Activated naive CD4-positive, alpha-beta T cell treated with anti-CD3 and anti-CD28 coated beads for 36 hours (primary cell): ENCODE data around the gene DGKG. TPM values are rescaled to one million over a fixed set of nuclear protein-coding genes. Genes with fewer than 3 reads are reported as not detected.
A peak's percentile ranks its signal among the peaks of the same experiment; 100 is the strongest.

Experiments
- CTCF ChIA-PET: fragments of 350-600 bp; sonication (Branson Sonifier 250); formaldehyde crosslinking; loops from one replicate; lab custom pipeline; 2021; ENCODE audit warnings: antibody characterized with exemption; lab: Charles Lee
- DNase-seq: peaks from one replicate; pipeline ENCODE4 v3.0.0-alpha.2; 2020
- H3K27ac Mint-ChIP-seq: one replicate; pipeline ENCODE4 v1.8.0; 2021; ENCODE audit warnings: mild to moderate bottlenecking, mixed read lengths
- H3K27me3 Mint-ChIP-seq: one replicate; pipeline ENCODE4 v1.8.0; 2021; ENCODE audit warnings: low read depth, mixed read lengths
- H3K36me3 Mint-ChIP-seq: one replicate; pipeline ENCODE4 v1.8.0; 2021; ENCODE audit warnings: low read depth, mixed read lengths
- H3K4me1 Mint-ChIP-seq: one replicate; pipeline ENCODE4 v1.8.0; 2021; ENCODE audit warnings: low read depth, mixed read lengths
- H3K4me3 Mint-ChIP-seq: one replicate; pipeline ENCODE4 v1.8.0; 2021; ENCODE audit warnings: mild to moderate bottlenecking, moderate library complexity, mixed read lengths
- H3K9me3 Mint-ChIP-seq: one replicate; pipeline ENCODE4 v1.8.0; 2021; ENCODE audit warnings: mixed read lengths
- intact Hi-C: fragments of 100-400 bp; cut with micrococcal nuclease; formaldehyde crosslinking; loops from one replicate; pipeline ENCODE4 v1.15.1; 2023
- total RNA-seq, 2 experiments: library from RNA; stranded (reverse); gene quantifications; one replicate each; pipeline ENCODE4 v1.2.3, GENCODE V29; 2021

Gene DGKG
- total RNA-seq, 2 experiments from 2014 or later, result 0.25 to 0.98 TPM

DNA sequence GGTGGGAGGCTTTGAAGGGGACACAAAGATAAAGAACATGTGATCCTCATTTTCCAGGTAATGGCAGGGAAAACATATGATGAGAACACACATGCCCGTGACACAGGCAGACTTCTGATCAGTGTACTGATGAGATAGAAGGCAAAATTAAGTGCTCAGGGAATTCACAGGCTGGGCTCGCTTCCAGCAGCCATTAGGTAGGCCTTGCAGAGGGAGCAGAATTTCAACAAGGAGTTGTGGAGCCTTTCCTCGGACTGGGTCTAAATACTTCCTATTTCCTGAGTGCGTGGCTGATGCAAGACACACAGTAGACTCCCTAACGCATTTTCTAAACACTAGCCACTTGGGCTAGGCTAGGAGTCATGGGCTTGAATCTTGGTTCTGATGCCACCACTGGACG is 179.2 kb downstream of the DGKG start:
- CTCF ChIA-PET, result interaction anchor here (0.6 kb wide), 1 partner anchor 357 kb away, joined by 3 read pairs; no protein-coding TSS in a partner anchor
- no peaks in the 10 kb centered on the region for H3K27me3 Mint-ChIP-seq
- H3K9me3 Mint-ChIP-seq, result no peaks in the 10 kb centered on the region
- H3K4me1 Mint-ChIP-seq, result peaks cover 13% of the 10 kb centered on the region
- no peak overlapping the region for H3K4me3 Mint-ChIP-seq
- DNase-seq, result no peak
- no peaks in the 10 kb centered on the region for H3K36me3 Mint-ChIP-seq
- intact Hi-C loops, result no loop called here
- no peak overlapping the region for H3K27ac Mint-ChIP-seq

DNA sequence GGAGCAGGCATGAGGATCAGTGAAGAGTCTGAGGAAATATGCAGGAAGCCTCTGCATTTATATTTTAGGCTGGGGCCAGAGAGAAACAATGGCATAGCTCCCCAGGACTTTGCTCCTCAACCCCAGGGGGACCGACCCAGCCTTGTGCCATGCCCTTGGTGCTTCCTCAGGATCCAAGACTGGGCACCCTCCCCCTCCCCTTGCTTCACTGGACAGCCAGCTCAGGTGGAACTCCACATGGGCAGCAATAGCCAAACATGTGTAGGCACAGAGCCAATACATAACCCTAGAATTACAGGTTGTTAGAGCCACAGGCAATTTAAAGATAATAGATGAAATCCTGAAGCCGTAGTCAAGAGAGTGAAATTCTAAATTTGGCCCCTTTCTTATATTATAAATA is 180.1 kb downstream of the DGKG start:
- CTCF ChIA-PET, result interaction anchor here (0.7 kb wide), 1 partner anchor 435 kb away, joined by 5 read pairs; no protein-coding TSS in a partner anchor
- H3K4me3 Mint-ChIP-seq, result no peak overlapping the region

DNA sequence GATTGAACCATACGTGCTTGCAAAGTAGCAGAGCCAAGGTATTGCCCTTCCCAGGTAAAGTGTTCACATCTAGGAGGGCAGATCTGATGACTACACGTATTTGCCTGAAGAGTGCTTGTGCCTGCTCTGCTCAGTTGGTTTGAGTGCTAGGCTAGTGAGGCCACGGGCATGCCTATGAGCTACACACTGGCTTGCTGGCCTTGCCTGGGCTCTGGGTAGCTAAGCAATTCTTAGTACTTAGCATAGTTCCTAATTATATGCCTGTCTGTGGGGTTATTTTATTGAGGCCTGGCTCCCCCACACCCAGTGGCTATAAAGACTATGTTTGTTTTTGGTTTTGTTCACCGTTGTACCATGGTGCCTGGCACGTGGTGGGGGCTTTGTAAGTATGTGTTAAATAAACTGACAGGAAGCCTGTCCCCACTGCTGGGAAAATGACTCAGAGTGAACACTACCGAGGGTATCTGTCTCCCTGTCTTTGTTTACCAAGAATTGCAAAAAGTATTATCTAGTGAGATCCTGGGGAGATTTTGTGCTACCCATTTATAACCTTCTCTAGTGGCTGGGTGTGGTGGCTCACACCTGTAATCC is 181.0 kb downstream of the DGKG start:
- DNase-seq, result peak; percentile 23
- intact Hi-C loops, result no loop called here
- Mint-ChIP-seq H3K36me3 (no peaks in the 10 kb centered on the region), H3K27ac (no peak overlapping the region), H3K27me3 (no peaks in the 10 kb centered on the region), H3K4me3 (no peak overlapping the region), H3K4me1 (peaks cover 12% of the 10 kb centered on the region), H3K9me3 (no peaks in the 10 kb centered on the region)
- CTCF ChIA-PET, result interaction anchor here (0.7 kb wide), 1 partner anchor 213 kb away, joined by 3 read pairs; no protein-coding TSS in a partner anchor

More for the DNA sequence above, 180.1 kb downstream of the DGKG start:
- DNase-seq, result no peak
- no peak overlapping the region for H3K27ac Mint-ChIP-seq
- intact Hi-C loops, result no loop called here
- no peaks in the 10 kb centered on the region for H3K36me3 Mint-ChIP-seq
- H3K9me3 Mint-ChIP-seq, result no peaks in the 10 kb centered on the region
- H3K4me1 Mint-ChIP-seq, result peaks cover 13% of the 10 kb centered on the region
- H3K27me3 Mint-ChIP-seq, result no peaks in the 10 kb centered on the region

DNA sequence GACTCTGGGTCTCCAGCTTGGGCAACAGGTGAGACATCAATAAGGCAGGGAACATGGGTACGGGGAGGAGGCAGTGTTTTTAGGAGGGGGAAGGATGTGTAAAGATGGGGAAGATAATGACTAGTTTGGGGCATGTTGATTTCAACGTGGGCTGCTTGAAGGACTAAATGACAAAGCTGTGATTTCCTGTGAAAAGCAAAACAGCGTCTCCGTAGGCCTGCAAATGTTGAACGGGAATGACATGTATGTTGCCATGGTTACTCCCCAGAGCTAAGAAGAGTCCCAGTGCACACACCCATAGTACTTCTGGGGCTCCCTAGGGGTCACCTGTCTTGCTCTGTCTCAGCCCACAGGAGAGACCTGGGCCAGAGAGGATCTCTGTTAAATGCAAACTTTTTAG is 181.9 kb downstream of the DGKG start:
- intact Hi-C loops, result no loop called here
- Mint-ChIP-seq H3K9me3 (no peaks in the 10 kb centered on the region), H3K4me3 (no peak overlapping the region), H3K4me1 (peaks cover 7% of the 10 kb centered on the region), H3K27me3 (no peaks in the 10 kb centered on the region), H3K27ac (no peak overlapping the region), H3K36me3 (no peaks in the 10 kb centered on the region)
- CTCF ChIA-PET, result no interaction called here
- no peak for DNase-seq

DNA sequence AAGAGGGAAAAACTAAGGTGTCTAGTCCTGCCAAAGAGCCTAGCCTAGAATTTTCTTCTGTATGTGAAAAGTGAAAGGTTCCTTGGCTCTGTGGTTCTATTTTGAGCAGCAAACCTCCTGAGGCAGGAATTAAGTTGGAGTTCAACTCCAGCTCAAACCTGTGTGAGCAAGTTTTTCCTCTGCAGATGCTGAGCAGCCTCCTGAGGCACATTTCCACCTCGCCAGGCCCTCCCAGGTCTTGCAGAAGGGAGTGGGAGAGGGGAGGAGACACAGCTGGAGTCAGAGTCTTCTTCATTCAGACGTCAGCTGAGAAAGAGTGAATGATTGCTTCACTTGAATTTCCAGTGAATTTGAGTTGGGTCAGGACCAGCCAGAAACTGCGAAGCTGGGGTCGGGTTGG is 183.6 kb downstream of the DGKG start:
- Mint-ChIP-seq H3K4me1 (no peaks in the 10 kb centered on the region), H3K4me3 (no peak overlapping the region), H3K27ac (no peak overlapping the region), H3K27me3 (peaks cover 3% of the 10 kb centered on the region), H3K36me3 (no peaks in the 10 kb centered on the region), H3K9me3 (no peaks in the 10 kb centered on the region)
- no peak for DNase-seq
- intact Hi-C loops, result no loop called here
- CTCF ChIA-PET, result no interaction called here

DNA sequence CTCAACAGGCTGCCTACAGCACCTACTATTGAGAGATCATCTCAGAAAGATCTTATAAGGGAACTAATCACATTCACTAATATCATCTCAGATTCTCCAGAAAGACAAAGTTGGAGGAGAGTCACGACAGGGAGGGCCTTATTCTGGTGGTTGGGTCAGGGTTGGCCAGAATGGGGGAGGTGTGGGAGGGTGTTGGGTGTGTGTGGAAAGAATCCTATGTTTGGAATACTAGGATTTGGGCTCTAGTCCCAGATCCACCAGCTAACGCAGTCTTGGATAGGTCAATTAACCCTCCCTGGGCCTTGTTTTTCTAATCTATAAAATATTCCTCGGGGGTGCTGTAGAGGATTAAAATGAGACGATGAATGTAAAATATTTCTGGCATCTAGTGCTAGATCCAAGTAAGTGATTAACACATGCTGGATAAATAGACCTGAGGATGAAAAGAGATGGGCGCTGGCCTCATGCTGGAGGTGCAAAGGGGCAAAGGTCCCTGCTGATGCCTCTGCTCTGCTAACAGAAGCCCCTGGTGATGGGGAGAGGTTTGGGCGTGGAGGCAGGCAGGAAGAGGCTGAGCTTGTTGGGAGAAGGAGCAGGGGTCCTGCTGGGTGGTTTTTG is 185.6 kb downstream of the DGKG start:
- no peaks in the 10 kb centered on the region for H3K36me3 Mint-ChIP-seq
- CTCF ChIA-PET, result no interaction called here
- H3K27me3 Mint-ChIP-seq, result peaks cover 3% of the 10 kb centered on the region
- H3K4me3 Mint-ChIP-seq, result no peak overlapping the region
- intact Hi-C loops, result no loop called here
- H3K27ac Mint-ChIP-seq, result no peak overlapping the region
- no peaks in the 10 kb centered on the region for H3K9me3 Mint-ChIP-seq
- no peaks in the 10 kb centered on the region for H3K4me1 Mint-ChIP-seq
- no peak for DNase-seq

DNA sequence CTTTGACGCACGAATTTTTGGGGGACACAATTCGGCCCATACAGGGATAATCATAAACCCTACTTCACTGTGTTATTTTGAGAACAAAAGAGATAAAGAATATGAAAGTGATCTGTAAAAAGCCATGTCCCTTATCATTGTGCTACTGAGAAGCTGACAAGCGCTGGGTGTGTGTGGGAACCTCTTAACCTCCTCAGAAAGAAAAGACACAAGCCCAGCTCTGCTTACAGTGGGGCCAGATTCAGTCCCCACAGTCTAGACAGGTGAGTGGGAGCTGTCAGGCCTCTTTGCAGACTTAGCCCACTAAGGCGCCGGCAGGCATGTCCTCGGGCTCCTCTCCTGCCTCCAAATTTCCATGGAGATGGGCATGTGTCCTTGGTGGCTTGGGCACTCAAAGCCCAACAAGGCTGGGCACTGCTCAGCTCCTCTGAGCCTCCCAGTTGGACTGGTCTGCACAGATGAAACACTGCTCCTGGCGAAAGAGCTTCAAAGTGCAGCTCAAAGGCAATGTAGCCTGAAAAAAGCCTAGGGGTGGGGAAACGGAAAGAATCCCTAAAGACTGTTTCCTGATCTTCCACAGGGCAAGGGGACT is 188.7 kb downstream of the DGKG start:
- H3K4me3 Mint-ChIP-seq, result no peak overlapping the region
- no peak for DNase-seq
- H3K4me1 Mint-ChIP-seq, result no peaks in the 10 kb centered on the region
- peaks cover 3% of the 10 kb centered on the region for H3K27me3 Mint-ChIP-seq
- no peak overlapping the region for H3K27ac Mint-ChIP-seq
- no peaks in the 10 kb centered on the region for H3K36me3 Mint-ChIP-seq
- intact Hi-C loops, result no loop called here
- CTCF ChIA-PET, result no interaction called here
- no peaks in the 10 kb centered on the region for H3K9me3 Mint-ChIP-seq

DNA sequence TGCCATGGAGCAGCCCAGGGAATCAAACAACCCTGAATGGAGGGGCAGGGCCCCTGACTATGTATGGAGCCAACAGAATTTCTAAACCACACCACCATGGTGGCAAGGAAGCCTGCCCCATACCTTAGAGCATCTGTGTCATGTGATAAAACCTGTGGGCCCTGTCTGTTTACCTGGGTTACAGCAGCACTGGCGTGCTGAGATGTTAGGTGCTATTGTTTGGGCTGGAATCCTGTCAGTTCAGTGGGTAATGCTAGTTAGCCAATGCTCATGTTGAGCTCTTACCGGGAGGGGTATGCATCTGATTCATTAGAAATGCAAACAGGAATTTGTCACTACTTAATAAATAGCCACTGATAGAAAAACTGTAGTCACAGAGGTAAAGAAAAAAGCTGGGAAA is 189.7 kb downstream of the DGKG start:
- Mint-ChIP-seq H3K36me3 (no peaks in the 10 kb centered on the region), H3K27ac (no peak overlapping the region), H3K27me3 (peaks cover 7% of the 10 kb centered on the region), H3K4me1 (no peaks in the 10 kb centered on the region), H3K4me3 (no peak overlapping the region), H3K9me3 (no peaks in the 10 kb centered on the region)
- CTCF ChIA-PET, result no interaction called here
- intact Hi-C loops, result no loop called here
- DNase-seq, result no peak

DNA sequence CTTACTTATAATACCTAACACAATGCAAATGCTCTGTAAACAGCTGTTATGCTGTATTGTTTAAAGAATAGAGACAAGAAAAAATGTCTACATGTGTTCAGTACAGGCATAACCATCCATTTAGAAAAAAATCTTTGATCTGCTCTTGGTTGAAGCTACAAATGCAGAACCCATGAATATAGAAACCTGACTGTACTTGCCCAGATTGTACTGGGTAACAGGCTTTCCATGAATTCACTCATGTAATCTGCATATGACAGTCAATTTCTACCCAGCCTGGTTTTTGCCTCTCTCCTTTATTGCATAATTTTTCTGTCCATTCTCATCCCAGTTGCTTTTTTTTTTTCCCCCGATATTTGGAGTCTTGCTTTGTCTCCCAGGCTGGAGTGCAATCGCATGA is 190.5 kb downstream of the DGKG start:
- DNase-seq, result no peak
- no peak overlapping the region for H3K27ac Mint-ChIP-seq
- H3K27me3 Mint-ChIP-seq, result peaks cover 8% of the 10 kb centered on the region
- no peaks in the 10 kb centered on the region for H3K4me1 Mint-ChIP-seq
- H3K4me3 Mint-ChIP-seq, result no peak overlapping the region
- no peaks in the 10 kb centered on the region for H3K9me3 Mint-ChIP-seq
- H3K36me3 Mint-ChIP-seq, result no peaks in the 10 kb centered on the region
- CTCF ChIA-PET, result no interaction called here
- intact Hi-C loops, result no loop called here

DNA sequence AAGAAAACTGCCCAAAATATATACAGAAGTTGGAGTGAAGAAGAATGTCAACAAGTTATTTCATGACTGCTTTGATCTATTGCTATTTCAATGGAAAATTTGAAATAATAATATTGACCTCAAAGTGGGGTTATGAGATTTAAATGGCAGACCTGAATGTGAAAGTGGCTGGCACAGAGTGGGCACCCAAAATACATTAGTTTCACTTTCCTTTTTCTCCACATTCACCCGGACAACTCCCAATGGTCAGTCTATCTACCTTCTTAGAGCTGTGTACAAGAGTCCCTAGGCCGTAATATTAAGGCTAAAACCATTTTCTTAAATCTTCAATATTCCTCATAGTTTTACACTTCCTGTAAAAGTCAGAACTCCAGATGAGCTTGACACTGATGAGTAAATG is 191.5 kb downstream of the DGKG start:
- Mint-ChIP-seq H3K36me3 (no peaks in the 10 kb centered on the region), H3K9me3 (no peaks in the 10 kb centered on the region)
- intact Hi-C loops, result no loop called here

DNA sequence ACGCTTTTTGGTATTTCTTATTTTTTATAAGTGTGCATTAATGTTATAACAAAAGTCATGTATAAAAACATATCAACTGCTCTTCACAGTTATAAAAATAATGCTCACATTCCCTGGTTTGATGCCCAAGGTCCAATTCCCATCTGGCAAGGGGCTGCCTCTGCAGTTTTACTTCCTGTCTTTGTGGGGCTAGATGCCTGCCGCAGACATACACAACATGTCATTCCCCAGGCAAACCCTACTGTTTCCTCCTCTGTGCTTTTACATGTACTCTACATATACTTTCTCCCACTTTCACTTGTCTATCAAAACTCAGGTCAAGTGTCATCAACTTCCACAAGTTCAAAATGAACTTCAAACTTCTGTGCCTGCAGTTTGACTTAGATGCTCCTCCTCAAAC is 192.7 kb downstream of the DGKG start:
- CTCF ChIA-PET, result no interaction called here
- H3K27me3 Mint-ChIP-seq, result peaks cover 13% of the 10 kb centered on the region
- no peak overlapping the region for H3K27ac Mint-ChIP-seq
- DNase-seq, result no peak
- H3K9me3 Mint-ChIP-seq, result no peaks in the 10 kb centered on the region
- intact Hi-C loops, result no loop called here
- H3K4me1 Mint-ChIP-seq, result no peaks in the 10 kb centered on the region
- no peak overlapping the region for H3K4me3 Mint-ChIP-seq
- H3K36me3 Mint-ChIP-seq, result no peaks in the 10 kb centered on the region

More for the DNA sequence above, 191.5 kb downstream of the DGKG start:
- Mint-ChIP-seq H3K4me1 (no peaks in the 10 kb centered on the region), H3K27me3 (peaks cover 8% of the 10 kb centered on the region), H3K4me3 (no peak overlapping the region), H3K27ac (no peak overlapping the region)
- CTCF ChIA-PET, result no interaction called here
- DNase-seq, result no peak

DNA sequence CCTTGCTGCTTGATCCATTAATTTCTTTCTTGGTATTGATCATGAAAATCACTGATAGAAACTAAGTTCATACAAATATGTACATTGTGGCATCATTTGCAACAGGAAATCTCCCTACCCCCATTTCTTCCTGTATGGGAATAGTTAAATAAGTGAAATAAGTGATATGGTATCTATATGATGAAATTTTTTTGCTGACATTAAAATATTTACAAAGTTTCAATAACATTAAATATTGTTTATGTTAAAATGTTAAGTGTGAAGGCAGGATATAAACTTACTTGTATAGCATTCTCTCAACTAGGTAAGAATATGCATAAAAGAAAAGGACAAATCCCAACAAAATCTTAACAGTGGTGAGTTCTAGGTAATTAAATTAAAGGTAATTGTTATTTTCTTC is 193.1 kb downstream of the DGKG start:
- Mint-ChIP-seq H3K9me3 (no peaks in the 10 kb centered on the region), H3K27ac (no peak overlapping the region), H3K36me3 (no peaks in the 10 kb centered on the region), H3K4me3 (no peak overlapping the region), H3K27me3 (peaks cover 14% of the 10 kb centered on the region), H3K4me1 (no peaks in the 10 kb centered on the region)
- no peak for DNase-seq
- intact Hi-C loops, result no loop called here
- CTCF ChIA-PET, result no interaction called here
